ENCODE measurements around the gene ISM2. TPM values are rescaled to one million over a fixed set of nuclear protein-coding genes. Genes with fewer than 3 reads are reported as not detected.

The ISM2 gene
- total and polyA plus RNA-seq, 2 of the 13 experiments (the other 11 are each of a cell fraction or from before 2014, with no cell fraction given), result 1.8 to 40.7 TPM

DNA sequence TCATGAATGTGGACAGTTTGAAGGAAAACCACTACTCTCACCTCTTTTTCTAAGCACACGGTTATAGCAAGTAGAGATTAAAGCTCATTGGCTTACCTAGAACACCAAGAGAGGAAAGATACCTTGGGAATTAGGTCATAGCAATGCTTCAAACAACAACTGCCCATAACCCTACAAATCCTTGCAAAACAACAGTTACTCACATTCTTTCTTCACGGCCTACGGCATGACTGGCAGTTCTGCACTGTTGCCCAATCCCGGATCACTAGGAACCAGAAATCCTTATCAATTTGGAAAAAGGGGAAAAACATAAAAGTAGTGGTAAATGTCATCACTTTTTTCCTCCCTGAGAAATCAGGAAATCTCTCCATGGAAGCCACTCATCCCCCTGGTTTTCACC is 9.6 kb upstream of the ISM2 start (continued):
- TF ChIP-seq, protein P1, sequence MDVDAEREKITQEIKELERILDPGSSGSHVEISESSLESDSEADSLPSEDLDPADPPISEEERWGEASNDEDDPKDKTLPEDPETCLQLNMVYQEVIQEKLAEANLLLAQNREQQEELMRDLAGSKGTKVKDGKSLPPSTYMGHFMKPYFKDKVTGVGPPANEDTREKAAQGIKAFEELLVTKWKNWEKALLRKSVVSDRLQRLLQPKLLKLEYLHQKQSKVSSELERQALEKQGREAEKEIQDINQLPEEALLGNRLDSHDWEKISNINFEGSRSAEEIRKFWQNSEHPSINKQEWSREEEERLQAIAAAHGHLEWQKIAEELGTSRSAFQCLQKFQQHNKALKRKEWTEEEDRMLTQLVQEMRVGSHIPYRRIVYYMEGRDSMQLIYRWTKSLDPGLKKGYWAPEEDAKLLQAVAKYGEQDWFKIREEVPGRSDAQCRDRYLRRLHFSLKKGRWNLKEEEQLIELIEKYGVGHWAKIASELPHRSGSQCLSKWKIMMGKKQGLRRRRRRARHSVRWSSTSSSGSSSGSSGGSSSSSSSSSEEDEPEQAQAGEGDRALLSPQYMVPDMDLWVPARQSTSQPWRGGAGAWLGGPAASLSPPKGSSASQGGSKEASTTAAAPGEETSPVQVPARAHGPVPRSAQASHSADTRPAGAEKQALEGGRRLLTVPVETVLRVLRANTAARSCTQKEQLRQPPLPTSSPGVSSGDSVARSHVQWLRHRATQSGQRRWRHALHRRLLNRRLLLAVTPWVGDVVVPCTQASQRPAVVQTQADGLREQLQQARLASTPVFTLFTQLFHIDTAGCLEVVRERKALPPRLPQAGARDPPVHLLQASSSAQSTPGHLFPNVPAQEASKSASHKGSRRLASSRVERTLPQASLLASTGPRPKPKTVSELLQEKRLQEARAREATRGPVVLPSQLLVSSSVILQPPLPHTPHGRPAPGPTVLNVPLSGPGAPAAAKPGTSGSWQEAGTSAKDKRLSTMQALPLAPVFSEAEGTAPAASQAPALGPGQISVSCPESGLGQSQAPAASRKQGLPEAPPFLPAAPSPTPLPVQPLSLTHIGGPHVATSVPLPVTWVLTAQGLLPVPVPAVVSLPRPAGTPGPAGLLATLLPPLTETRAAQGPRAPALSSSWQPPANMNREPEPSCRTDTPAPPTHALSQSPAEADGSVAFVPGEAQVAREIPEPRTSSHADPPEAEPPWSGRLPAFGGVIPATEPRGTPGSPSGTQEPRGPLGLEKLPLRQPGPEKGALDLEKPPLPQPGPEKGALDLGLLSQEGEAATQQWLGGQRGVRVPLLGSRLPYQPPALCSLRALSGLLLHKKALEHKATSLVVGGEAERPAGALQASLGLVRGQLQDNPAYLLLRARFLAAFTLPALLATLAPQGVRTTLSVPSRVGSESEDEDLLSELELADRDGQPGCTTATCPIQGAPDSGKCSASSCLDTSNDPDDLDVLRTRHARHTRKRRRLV (CRISPR knock-in tag; IDR thresholded peaks at IDR 0.05), result no peak
- TF ChIP-seq SP5 (CRISPR knock-in tag; IDR thresholded peaks at IDR 0.05; ENCODE audit: borderline replicate concordance, low read depth) (no peak), ZMYM2 (CRISPR knock-in tag; IDR thresholded peaks at IDR 0.05) (no peak), SMAD9 (CRISPR knock-in tag; IDR thresholded peaks at IDR 0.05) (no peak), ZNF652 (CRISPR knock-in tag; IDR thresholded peaks at IDR 0.05; ENCODE audit: borderline replicate concordance, low read depth) (no peak), MAF1 (CRISPR knock-in tag; IDR thresholded peaks at IDR 0.05; ENCODE audit: borderline replicate concordance) (no peak), FOXP1 (IDR thresholded peaks at IDR 0.05) (no peak), FOXP1 (CRISPR knock-in tag; IDR thresholded peaks at IDR 0.05) (peak; percentile 65), ATF1 (CRISPR knock-in tag; IDR thresholded peaks at IDR 0.05) (no peak), CEBPB (IDR thresholded peaks at IDR 0.05; ENCODE audit: borderline replicate concordance, low read depth, low read length) (peak; percentile 96), HINFP (CRISPR knock-in tag; IDR thresholded peaks at IDR 0.05; ENCODE audit: low read depth) (no peak), FOXM1 (CRISPR knock-in tag; IDR thresholded peaks at IDR 0.05) (no peak), SALL2 (CRISPR knock-in tag; IDR thresholded peaks at IDR 0.05) (no peak), ZNF761 (CRISPR knock-in tag; conservative IDR thresholded peaks at IDR 0.05) (no peak), FOXO4 (CRISPR knock-in tag; conservative IDR thresholded peaks at IDR 0.05) (no peak), ARID2 (CRISPR knock-in tag; IDR thresholded peaks at IDR 0.05; ENCODE audit: borderline replicate concordance) (no peak), U2AF1 (optimal IDR thresholded peaks at IDR 0.05; ENCODE audit: low read depth, low read length) (no peak), XRCC5 (optimal IDR thresholded peaks at IDR 0.05; ENCODE audit: low read length) (no peak), U2AF2 (IDR thresholded peaks at IDR 0.05; ENCODE audit: low read depth, low read length) (no peak), HMG20B (CRISPR knock-in tag; conservative IDR thresholded peaks at IDR 0.05) (no peak), TOPORS (CRISPR knock-in tag; IDR thresholded peaks at IDR 0.05) (no peak)
- TF ChIP-seq, protein P2, sequence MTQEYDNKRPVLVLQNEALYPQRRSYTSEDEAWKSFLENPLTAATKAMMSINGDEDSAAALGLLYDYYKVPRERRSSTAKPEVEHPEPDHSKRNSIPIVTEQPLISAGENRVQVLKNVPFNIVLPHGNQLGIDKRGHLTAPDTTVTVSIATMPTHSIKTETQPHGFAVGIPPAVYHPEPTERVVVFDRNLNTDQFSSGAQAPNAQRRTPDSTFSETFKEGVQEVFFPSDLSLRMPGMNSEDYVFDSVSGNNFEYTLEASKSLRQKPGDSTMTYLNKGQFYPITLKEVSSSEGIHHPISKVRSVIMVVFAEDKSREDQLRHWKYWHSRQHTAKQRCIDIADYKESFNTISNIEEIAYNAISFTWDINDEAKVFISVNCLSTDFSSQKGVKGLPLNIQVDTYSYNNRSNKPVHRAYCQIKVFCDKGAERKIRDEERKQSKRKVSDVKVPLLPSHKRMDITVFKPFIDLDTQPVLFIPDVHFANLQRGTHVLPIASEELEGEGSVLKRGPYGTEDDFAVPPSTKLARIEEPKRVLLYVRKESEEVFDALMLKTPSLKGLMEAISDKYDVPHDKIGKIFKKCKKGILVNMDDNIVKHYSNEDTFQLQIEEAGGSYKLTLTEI (CRISPR knock-in tag; conservative IDR thresholded peaks at IDR 0.05), result no peak
- TF ChIP-seq, protein P3, sequence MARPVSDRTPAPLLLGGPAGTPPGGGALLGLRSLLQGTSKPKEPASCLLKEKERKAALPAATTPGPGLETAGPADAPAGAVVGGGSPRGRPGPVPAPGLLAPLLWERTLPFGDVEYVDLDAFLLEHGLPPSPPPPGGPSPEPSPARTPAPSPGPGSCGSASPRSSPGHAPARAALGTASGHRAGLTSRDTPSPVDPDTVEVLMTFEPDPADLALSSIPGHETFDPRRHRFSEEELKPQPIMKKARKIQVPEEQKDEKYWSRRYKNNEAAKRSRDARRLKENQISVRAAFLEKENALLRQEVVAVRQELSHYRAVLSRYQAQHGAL (CRISPR knock-in tag; IDR thresholded peaks at IDR 0.05; ENCODE audit: not compliant biosample characterization), result no peak

Measured in HepG2 (cell line).